Mucosa of descending colon (tissue), 3 donors: ENCODE measurements around the gene HARBI1. TPM values are rescaled to one million over a fixed set of nuclear protein-coding genes. Genes with fewer than 3 reads are reported as not detected.

ENCODE experiments used
- ATAC-seq: fragments of 200-7000 bp; cut with Tn5 transposase; one replicate; pipeline ENCODE4 v1.9.1; 2020; ENCODE audit warnings: mild to moderate bottlenecking, moderate library complexity
- DNase-seq, 3 donors: peaks; one replicate each; pipeline ENCODE4 v3.0.0-alpha.2; 2020
- H3K36me3 ChIP-seq: fragments of 200-600 bp; one replicate; pipeline ENCODE4 v1.8.0; 2021; ENCODE audit warnings: low read depth, mild to moderate bottlenecking
- H3K4me1 ChIP-seq: fragments of 200-600 bp; one replicate; pipeline ENCODE4 v1.8.0; 2021; ENCODE audit warnings: low read depth, mild to moderate bottlenecking
- H3K4me3 ChIP-seq: fragments of 200-600 bp; one replicate; pipeline ENCODE4 v1.8.0; 2021; ENCODE audit warnings: mild to moderate bottlenecking
- H3K9me3 ChIP-seq: fragments of 200-600 bp; one replicate; pipeline ENCODE4 v1.8.0; 2021; ENCODE audit warnings: mild to moderate bottlenecking
- CTCF ChIP-seq: fragments of 200-600 bp; IDR thresholded peaks from one replicate; pipeline ENCODE4 v1.8.0; 2022; ENCODE audit warnings: antibody characterized with exemption, mild to moderate bottlenecking
- intact Hi-C, 2 donors: fragments of 100-400 bp; cut with DNase I in 1 of 2; cut with micrococcal nuclease in 1 of 2; formaldehyde crosslinking; loops; one replicate each; pipeline versions ENCODE4 v1.11.0 to v1.11.1; 2022; cut with DNase I, micrococcal nuclease
- total RNA-seq, 3 donors: library from RNA; stranded (reverse); fragmentation: NEBNext Ultra II Directional in 2 of 3; extraction: Animal tissue kit (Norgen Biotek cat#: 25700) in 2 of 3; gene quantifications; one replicate each; pipeline versions ENCODE4 v1.2.1 to v1.2.4, GENCODE V29; 2021 to 2023
- donor health status: DM: no; HTN: no; CAD: no; lungs with moderate emphysema.
- donor health status: DM: no; HTN: no; CAD: no.
- donor health status: DM: no; HTN: yes; CAD: no.

The HARBI1 gene
- total RNA-seq, 3 donors from 2014 or later = 4.5 to 6.0 (median 5.7) TPM

GRCh38 chr11:46609386-46609785 lies 7.6 kb downstream of the HARBI1 start:
- intact Hi-C loops = no loop called here
- Histone ChIP-seq H3K4me3 (no peak overlapping the region), H3K4me1 (no peaks in the 10 kb centered on the region), H3K36me3 (no peaks in the 10 kb centered on the region), H3K9me3 (no peaks in the 10 kb centered on the region)
- no peak for DNase-seq
- TF ChIP-seq CTCF = no peak
- ATAC-seq = no peak

- no peak for TF ChIP-seq CTCF
- Histone ChIP-seq H3K9me3 (no peaks in the 10 kb centered on the region), H3K4me3 (no peak overlapping the region), H3K4me1 (no peaks in the 10 kb centered on the region), H3K36me3 (no peaks in the 10 kb centered on the region)
- DNase-seq = no peak
- no peak for ATAC-seq
- intact Hi-C loops = no loop called here
Measured at GRCh38 chr11:46607516-46607915, 9.5 kb downstream of the HARBI1 start.

GRCh38 chr11:46604796-46605195 lies 12.2 kb downstream of the HARBI1 start:
- no peak for TF ChIP-seq CTCF
- H3K9me3 ChIP-seq = no peaks in the 10 kb centered on the region
- no peaks in the 10 kb centered on the region for H3K4me1 ChIP-seq
- no peak overlapping the region for H3K4me3 ChIP-seq
- H3K36me3 ChIP-seq = no peaks in the 10 kb centered on the region
- ATAC-seq = no peak
- DNase-seq = no peak
- intact Hi-C loops = no loop called here

GRCh38 chr11:46603704-46604308 lies 13.2 kb downstream of the HARBI1 start:
- Histone ChIP-seq H3K4me3 (no peak overlapping the region), H3K9me3 (no peaks in the 10 kb centered on the region), H3K36me3 (no peaks in the 10 kb centered on the region), H3K4me1 (no peaks in the 10 kb centered on the region)
- intact Hi-C loops = no loop called here
- DNase-seq (no peak), ATAC-seq (no peak)
- no peak for TF ChIP-seq CTCF

- Histone ChIP-seq H3K4me3 (no peak overlapping the region), H3K36me3 (no peaks in the 10 kb centered on the region), H3K9me3 (no peaks in the 10 kb centered on the region), H3K4me1 (no peaks in the 10 kb centered on the region)
- intact Hi-C loops = no loop called here
- DNase-seq (no peak), ATAC-seq (no peak)
- no peak for TF ChIP-seq CTCF
Measured at GRCh38 chr11:46601129-46601528, 15.9 kb downstream of the HARBI1 start.
